Measurements from ENCODE around the gene STXBP4.

DNA sequence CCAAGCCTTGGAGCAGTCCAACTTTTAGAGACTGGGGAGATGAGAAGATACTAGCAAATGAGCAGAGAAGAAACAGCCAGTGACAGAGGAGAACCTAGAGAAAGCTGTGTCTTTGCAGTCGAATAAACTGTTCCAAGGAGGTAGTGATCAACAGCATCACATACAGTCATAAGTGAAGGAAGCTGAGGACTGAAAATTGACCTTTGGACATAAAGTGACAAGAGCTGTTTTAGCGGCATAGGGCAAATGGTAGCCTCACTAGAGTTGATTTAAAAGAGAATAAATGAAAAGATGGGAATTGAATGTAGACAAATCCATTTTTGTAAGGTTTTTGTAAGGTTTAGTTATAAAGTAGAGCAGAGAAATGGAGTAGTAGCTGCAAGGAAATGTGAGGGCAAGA is 165.0 kb downstream of the STXBP4 start:
- TF ChIP-seq SP1 (CRISPR knock-in tag; conservative IDR thresholded peaks at IDR 0.05) (no peak), SMAD4 (CRISPR knock-in tag; IDR thresholded peaks at IDR 0.05) (no peak), ZNF423 (CRISPR knock-in tag; IDR thresholded peaks at IDR 0.05) (no peak), JUN (CRISPR knock-in tag; IDR thresholded peaks at IDR 0.05) (no peak)
- TF ChIP-seq, protein P1, sequence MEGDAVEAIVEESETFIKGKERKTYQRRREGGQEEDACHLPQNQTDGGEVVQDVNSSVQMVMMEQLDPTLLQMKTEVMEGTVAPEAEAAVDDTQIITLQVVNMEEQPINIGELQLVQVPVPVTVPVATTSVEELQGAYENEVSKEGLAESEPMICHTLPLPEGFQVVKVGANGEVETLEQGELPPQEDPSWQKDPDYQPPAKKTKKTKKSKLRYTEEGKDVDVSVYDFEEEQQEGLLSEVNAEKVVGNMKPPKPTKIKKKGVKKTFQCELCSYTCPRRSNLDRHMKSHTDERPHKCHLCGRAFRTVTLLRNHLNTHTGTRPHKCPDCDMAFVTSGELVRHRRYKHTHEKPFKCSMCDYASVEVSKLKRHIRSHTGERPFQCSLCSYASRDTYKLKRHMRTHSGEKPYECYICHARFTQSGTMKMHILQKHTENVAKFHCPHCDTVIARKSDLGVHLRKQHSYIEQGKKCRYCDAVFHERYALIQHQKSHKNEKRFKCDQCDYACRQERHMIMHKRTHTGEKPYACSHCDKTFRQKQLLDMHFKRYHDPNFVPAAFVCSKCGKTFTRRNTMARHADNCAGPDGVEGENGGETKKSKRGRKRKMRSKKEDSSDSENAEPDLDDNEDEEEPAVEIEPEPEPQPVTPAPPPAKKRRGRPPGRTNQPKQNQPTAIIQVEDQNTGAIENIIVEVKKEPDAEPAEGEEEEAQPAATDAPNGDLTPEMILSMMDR (IDR thresholded peaks at IDR 0.05), result no peak

Measured in WTC11 (cell line).